Kidney epithelial cell (primary cell): ENCODE data around the gene ZBED4. TPM values are rescaled to one million over a fixed set of nuclear protein-coding genes. Genes with fewer than 3 reads are reported as not detected.

Experiments
- DNase-seq: peaks from one replicate; pipeline ENCODE4 v3.0.0-alpha.2; 2010; ENCODE audit warnings: low read depth
- H3K27me3 ChIP-seq: 2 replicates; pipeline ENCODE4 v1.6.0; 2011; ENCODE audit warnings: low read length; ENCODE audit not compliant: control insufficient read depth, insufficient read depth
- H3K36me3 ChIP-seq: 2 replicates; pipeline ENCODE4 v1.5.1; 2011; ENCODE audit warnings: low read length; ENCODE audit not compliant: control insufficient read depth, insufficient read depth
- H3K4me3 ChIP-seq: 2 replicates; pipeline ENCODE4 v1.5.1; 2011; ENCODE audit warnings: low read depth, mild to moderate bottlenecking, control low read depth, low read length
- total RNA-seq: library from RNA; depleted of rRNA; stranded (reverse); fragments of >200 nt; gene quantifications from 2 replicates; pipeline ENCODE4 v1.2.3, GENCODE V29; 2015
- TF ChIP-seq, protein P1 (sequence below): IDR thresholded peaks from 2 replicates; pipeline ENCODE4 v1.5.1; 2011; ENCODE audit warnings: mild to moderate bottlenecking, moderate library complexity, low read length, control low read depth, inconsistent platforms; ENCODE audit not compliant: insufficient read depth, poor library complexity, severe bottlenecking

The ZBED4 gene
- total RNA-seq, 1 donor from 2014 or later: 28.8 TPM

DNA sequence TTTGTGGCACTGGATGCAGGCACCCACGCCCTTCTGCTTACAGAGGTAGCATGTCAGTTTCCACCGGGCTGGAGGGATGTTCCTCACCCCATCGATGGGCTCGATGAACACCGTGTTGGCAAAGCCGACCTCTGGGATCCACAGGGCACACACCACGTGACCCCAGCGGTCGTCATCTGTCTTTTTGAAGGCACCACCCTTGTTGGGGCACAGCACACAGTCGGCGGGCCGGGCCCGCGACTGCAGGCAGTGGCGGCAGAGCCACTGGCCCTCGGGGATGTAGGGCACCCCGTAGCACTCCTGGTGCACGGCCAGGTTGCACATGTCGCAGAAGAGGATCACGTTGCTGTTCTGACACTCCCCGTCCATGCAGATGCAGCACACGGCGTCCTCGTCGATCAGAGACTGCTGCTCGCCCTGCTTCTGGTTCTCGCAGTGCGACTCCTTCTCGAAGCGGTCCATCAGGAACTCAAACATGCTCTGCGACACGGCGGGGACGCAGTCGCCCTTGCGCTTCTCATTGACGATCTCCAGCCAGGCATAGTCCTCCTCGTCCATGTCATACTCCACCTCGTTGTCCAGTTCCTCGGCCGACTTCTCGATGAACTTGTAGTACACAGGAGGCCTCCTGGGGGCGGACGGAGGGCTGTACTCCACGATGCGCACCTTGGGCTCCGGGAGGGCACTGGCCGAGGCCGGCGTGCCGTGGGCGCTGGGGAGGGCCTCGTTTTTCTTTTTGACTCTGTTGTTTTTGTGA lies 30.2 kb upstream of the ZBED4 start:
- no peak for DNase-seq
- Histone ChIP-seq H3K27me3 (no peaks in the 10 kb centered on the region), H3K36me3 (peaks cover 7% of the 10 kb centered on the region), H3K4me3 (no peak overlapping the region)
- TF ChIP-seq, protein P1, sequence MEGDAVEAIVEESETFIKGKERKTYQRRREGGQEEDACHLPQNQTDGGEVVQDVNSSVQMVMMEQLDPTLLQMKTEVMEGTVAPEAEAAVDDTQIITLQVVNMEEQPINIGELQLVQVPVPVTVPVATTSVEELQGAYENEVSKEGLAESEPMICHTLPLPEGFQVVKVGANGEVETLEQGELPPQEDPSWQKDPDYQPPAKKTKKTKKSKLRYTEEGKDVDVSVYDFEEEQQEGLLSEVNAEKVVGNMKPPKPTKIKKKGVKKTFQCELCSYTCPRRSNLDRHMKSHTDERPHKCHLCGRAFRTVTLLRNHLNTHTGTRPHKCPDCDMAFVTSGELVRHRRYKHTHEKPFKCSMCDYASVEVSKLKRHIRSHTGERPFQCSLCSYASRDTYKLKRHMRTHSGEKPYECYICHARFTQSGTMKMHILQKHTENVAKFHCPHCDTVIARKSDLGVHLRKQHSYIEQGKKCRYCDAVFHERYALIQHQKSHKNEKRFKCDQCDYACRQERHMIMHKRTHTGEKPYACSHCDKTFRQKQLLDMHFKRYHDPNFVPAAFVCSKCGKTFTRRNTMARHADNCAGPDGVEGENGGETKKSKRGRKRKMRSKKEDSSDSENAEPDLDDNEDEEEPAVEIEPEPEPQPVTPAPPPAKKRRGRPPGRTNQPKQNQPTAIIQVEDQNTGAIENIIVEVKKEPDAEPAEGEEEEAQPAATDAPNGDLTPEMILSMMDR: no peak

DNA sequence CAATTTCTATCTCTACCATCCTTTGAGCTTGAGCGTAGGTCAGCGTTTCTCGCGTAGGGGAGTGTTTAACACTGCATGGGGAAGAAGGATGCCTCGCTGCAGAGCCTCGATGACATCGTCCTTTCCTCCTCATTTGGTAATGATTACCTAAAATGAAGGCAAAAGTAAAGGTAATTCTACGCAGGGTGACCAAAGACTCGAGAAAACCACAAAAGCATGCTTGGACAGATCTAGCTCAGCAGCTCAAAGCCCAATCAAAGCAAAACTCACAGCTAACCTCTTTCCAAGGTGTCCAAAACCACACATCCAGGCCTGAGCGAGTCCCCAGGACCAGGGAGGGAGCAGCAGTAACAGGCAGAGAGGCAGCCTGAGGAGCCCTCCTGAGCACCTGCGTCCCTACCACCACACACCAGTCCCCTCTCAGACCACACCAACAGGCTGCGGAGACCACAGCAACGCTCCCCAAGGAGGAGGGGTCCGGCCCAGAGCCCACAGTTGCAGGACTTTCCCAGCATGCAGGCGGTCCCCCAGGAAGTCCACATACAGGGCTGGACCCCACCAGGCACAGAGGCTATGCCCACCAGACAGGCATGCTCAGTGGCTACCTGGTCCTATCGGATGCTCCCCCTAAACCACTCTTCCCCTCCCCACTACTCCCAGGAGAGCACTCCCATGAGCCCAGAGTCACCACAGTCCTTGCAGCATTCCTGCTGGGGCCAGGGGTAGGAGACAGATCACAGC lies 29.3 kb upstream of the ZBED4 start:
- peaks cover 7% of the 10 kb centered on the region for H3K36me3 ChIP-seq
- TF ChIP-seq, protein P1: no peak
- DNase-seq: no peak

DNA sequence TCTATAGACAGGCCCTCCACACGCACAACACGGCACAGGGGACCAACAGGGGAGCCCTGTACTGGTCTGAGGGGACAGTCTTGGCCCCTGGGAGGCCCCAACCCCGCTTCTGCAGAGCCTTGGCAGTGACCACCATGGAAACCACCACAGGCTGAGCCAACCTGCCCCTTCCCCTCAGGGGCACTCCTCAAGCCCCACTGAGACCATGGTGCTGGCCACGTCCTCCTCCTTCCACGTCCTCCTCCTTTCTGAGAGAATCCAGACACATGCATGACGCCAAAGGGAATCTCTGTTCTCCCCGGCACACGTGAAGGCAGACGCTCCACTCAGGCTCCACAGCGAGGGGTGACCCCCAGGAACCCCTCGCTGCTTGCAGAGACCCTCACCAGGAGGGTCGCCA lies 28.7 kb upstream of the ZBED4 start:
- peaks cover 7% of the 10 kb centered on the region for H3K36me3 ChIP-seq
- H3K27me3 ChIP-seq: no peaks in the 10 kb centered on the region
- no peak for DNase-seq
- TF ChIP-seq, protein P1: no peak
- no peak overlapping the region for H3K4me3 ChIP-seq

More for the DNA sequence above, 29.3 kb upstream of the ZBED4 start:
- Histone ChIP-seq H3K4me3 (no peak overlapping the region), H3K27me3 (no peaks in the 10 kb centered on the region)

DNA sequence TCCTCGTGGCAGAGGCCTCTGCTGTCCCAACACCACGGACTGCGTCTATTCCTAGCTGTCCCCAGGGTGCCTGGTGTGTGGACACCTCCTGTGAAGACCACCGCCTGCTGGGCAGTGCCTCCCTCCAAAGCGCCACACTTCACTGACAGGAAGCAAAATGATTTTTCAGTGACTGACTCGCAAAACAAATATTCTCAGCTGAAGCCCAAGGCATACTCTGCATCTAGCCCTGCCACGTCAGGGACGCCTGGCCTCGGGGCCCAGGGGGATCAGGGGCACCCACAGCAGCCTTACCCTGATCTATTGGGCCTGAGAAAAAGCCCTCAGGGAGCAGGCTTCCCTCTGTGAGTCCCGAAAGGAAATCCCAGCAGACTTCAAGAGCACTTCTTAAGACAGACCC lies 28.2 kb upstream of the ZBED4 start:
- H3K36me3 ChIP-seq: peaks cover 7% of the 10 kb centered on the region
- H3K27me3 ChIP-seq: no peaks in the 10 kb centered on the region
- no peak for DNase-seq
- TF ChIP-seq, protein P1: no peak
- peak overlapping the region; percentile 79 for H3K4me3 ChIP-seq

DNA sequence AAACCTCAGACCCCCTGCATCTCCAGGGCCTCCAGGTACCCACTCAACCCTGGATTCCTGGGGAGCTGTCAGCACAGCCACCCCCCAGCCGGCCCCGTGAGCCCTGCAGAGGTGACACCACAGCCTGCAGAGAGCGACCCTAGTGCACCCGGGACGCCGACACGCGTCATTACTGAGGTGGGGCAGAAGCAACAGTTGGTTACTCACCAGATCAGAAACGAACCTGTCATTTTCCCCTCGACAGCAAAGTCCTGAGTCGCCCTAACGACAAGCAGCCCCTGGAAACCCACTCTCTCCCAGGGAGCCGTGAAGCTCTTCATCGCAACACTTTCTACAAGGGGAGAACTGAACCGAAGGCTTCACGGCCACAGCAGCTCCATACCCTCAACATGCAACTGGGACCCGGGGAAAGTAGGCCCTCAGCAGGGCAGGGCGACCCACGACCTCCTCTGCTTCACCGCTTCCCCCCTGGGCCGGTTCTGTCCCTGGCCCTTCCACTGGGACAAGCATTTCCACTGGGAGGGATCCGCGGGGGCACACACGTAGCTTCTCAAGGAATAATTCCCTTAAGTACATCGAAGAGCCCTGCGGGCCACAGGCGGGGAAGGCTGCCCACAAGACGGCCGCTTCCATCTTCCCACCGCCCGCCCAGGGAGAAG lies 27.6 kb upstream of the ZBED4 start:
- no peaks in the 10 kb centered on the region for H3K27me3 ChIP-seq
- DNase-seq: no peak
- H3K36me3 ChIP-seq: peaks cover 5% of the 10 kb centered on the region
- TF ChIP-seq, protein P1: no peak
- peak overlapping the region; percentile 79 for H3K4me3 ChIP-seq
